ENCODE measurements around the gene OPA1. TPM values are rescaled to one million over a fixed set of nuclear protein-coding genes. Genes with fewer than 3 reads are reported as not detected.

The OPA1 gene
- total RNA-seq, 4 donors from 2014 or later = 29.3 to 48.1 (median 44.6) TPM

- 92 to 95% methylated on average over 3 of the region's 3 CpGs for WGBS, 2 donors
- H3K4me3 ChIP-seq = no peak overlapping the region
- DNase-seq = no peak
- H3K27me3 ChIP-seq = no peaks in the 10 kb centered on the region
- no peaks in the 10 kb centered on the region for H3K9me3 ChIP-seq
- peaks cover 0 to 97% (median 23%) of the 10 kb centered on the region in 3 donors for H3K36me3 ChIP-seq
- no peak for TF ChIP-seq CTCF (IDR thresholded peaks at IDR 0.05)
- no peak overlapping the region for H3K27ac ChIP-seq
- intact Hi-C loops (cut with DNase I) = no loop called here
- H3K4me1 ChIP-seq = no peaks in the 10 kb centered on the region
Measured at GRCh38 chr3:193656445-193656844, 63.4 kb downstream of the OPA1 start.

DNA sequence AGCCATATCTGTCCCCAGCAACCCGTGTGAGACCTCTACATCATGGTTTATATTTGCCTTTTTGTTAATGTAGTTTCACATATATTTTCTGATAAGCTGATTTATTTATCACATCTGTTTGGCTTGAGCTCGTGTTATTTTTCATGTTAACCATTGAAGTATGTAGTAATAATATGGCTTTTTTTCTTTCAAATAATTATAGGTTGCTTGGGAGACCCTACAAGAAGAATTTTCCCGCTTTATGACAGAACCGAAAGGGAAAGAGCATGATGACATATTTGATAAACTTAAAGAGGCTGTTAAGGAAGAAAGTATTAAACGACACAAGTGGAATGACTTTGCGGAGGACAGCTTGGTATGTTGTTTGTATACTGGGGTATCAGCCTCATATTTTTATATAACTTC lies 63.9 kb downstream of the OPA1 start:
- H3K9me3 ChIP-seq = no peaks in the 10 kb centered on the region
- H3K36me3 ChIP-seq = peaks cover 0 to 100% (median 23%) of the 10 kb centered on the region in 3 donors
- H3K4me3 ChIP-seq = no peak overlapping the region
- no peaks in the 10 kb centered on the region for H3K4me1 ChIP-seq
- TF ChIP-seq POLR2A (IDR thresholded peaks at IDR 0.05) (no peak), CTCF (IDR thresholded peaks at IDR 0.05) (no peak)
- WGBS, 2 donors = 88 to 90% methylated on average over 6 of the region's 6 CpGs
- intact Hi-C loops (cut with DNase I) = no loop called here
- DNase-seq = no peak
- H3K27ac ChIP-seq = no peak overlapping the region
- H3K27me3 ChIP-seq = no peaks in the 10 kb centered on the region

GRCh38 chr3:193660171-193660570 lies 67.2 kb downstream of the OPA1 start:
- Histone ChIP-seq H3K4me1 (no peaks in the 10 kb centered on the region), H3K4me3 (no peak overlapping the region), H3K27me3 (no peaks in the 10 kb centered on the region), H3K36me3 (peaks cover 0 to 100% (median 18%) of the 10 kb centered on the region in 3 donors), H3K27ac (no peak overlapping the region), H3K9me3 (no peaks in the 10 kb centered on the region)
- intact Hi-C loops (cut with DNase I) = no loop called here
- WGBS, 2 donors = 94 to 100% methylated on average over 1 of the region's 1 CpG
- DNase-seq = no peak
- no peak for TF ChIP-seq POLR2A (IDR thresholded peaks at IDR 0.05)
- no peak for TF ChIP-seq CTCF (IDR thresholded peaks at IDR 0.05)

GRCh38 chr3:193660698-193661411 lies 67.8 kb downstream of the OPA1 start:
- Histone ChIP-seq H3K27me3 (no peaks in the 10 kb centered on the region), H3K4me3 (no peak overlapping the region), H3K36me3 (peaks cover 0 to 100% (median 16%) of the 10 kb centered on the region in 3 donors), H3K4me1 (no peaks in the 10 kb centered on the region), H3K9me3 (no peaks in the 10 kb centered on the region), H3K27ac (no peak overlapping the region)
- DNase-seq = no peak
- WGBS, 2 donors = 66 to 75% methylated on average over 4 of the region's 4 CpGs
- intact Hi-C loops (cut with DNase I) = no loop called here
- TF ChIP-seq CTCF (IDR thresholded peaks at IDR 0.05) = no peak
- TF ChIP-seq POLR2A (IDR thresholded peaks at IDR 0.05) = no peak

DNA sequence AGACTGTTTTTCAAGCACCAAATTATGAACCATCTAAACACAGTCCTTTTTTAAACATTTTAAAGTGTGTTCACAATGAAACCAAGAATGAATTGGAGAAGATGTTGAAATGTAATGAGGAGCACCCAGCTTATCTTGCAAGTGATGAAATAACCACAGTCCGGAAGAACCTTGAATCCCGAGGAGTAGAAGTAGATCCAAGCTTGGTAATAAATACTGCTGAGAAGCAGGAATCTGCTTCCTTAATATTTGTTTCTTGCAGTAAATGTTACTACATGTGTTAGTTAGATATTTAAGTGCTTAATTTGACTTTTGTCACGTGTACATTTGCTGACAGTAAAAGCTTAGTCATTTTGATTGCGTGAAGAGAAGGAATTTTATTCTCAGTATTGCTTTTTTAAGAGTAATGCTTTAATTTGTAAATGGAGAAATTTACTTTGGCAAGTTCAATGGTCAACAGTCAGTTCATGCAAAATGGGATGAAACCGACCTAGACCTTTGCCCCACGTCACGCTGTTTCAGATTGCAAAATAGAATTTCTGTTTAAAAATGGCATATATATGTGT lies 69.8 kb downstream of the OPA1 start:
- TF ChIP-seq POLR2A (IDR thresholded peaks at IDR 0.05) = no peak
- no peak for TF ChIP-seq CTCF (IDR thresholded peaks at IDR 0.05)
- no peaks in the 10 kb centered on the region for H3K27me3 ChIP-seq
- no peak overlapping the region for H3K27ac ChIP-seq
- no peaks in the 10 kb centered on the region for H3K4me1 ChIP-seq
- intact Hi-C loops (cut with DNase I) = no loop called here
- no peak overlapping the region for H3K4me3 ChIP-seq
- H3K9me3 ChIP-seq = no peaks in the 10 kb centered on the region
- no peak for DNase-seq
- H3K36me3 ChIP-seq = peaks cover 6 to 100% (median 17%) of the 10 kb centered on the region in 3 donors
- WGBS, 2 donors = 89 to 90% methylated on average over 7 of the region's 7 CpGs

Measured in esophagus squamous epithelium (tissue), 5 donors.